ENCODE results near the gene DHX34. TPM values are rescaled to one million over a fixed set of nuclear protein-coding genes. Genes with fewer than 3 reads are reported as not detected.

Gene DHX34
- total and polyA plus RNA-seq, 9 of the 15 experiments (the other 6 are each of a cell fraction or from before 2014, with no cell fraction given) = 0.36 to 42.0 (median 15.0) TPM

DNA sequence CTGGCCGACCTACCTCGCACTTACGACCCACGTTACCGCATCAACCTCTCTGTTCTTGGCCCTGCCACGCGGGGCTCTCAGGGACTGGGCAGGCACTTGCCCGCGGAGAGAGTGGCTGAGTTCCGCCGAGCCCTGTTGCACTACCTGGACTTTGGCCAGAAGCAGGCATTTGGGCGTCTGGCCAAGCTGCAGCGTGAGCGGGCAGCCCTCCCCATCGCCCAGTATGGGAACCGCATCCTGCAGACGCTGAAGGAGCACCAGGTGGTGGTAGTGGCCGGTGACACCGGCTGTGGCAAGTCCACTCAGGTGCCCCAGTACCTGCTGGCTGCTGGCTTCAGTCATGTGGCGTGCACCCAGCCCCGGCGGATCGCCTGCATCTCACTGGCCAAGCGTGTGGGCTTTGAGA lies 4.2 kb downstream of the DHX34 start:
- ATAC-seq = no peak
- no peaks in the 10 kb centered on the region for H3K27me3 ChIP-seq (ENCODE audit: control insufficient read depth in 2 of 2, insufficient read depth in 2 of 2, low read length in 2 of 2)
- no peak for FAIRE-seq
- H3K9me3 ChIP-seq (replicated peaks; ENCODE audit: control insufficient read depth, insufficient read depth, low read depth, low read length) = no peaks in the 10 kb centered on the region
- H3K4me1 ChIP-seq (replicated peaks in 1 of 2; ENCODE audit: control insufficient read depth in 2 of 2, insufficient read depth in 2 of 2, low read length in 2 of 2) = peaks cover 21 to 31% of the 10 kb centered on the region in 2 experiments
- no peak overlapping the region for H3K4me2 ChIP-seq (ENCODE audit: insufficient read depth, low read length)
- H4K20me1 ChIP-seq (replicated peaks; ENCODE audit: control insufficient read depth, insufficient read depth, low read length) = peaks cover 3% of the 10 kb centered on the region; the same call in 1 of the 2 replicates
- intact Hi-C loops (cut with micrococcal nuclease) = no loop called here
- H3K79me2 ChIP-seq (ENCODE audit: control insufficient read depth, insufficient read depth, low read length) = peaks cover 61% of the 10 kb centered on the region
- no peak for DNase-seq (ENCODE audit: extremely low read depth in 1 of 4, low spot score in 3 of 4)
- BruUV-seq (replicated peaks) = no TSS peak
- H3K27ac ChIP-seq (ENCODE audit: extremely low read depth, low read depth, low read length) = no peak overlapping the region
- ChIA-PET POLR2A (no interaction called here), CTCF (ENCODE audit: low intra/inter-chr PET ratio) (no interaction called here)
- in situ Hi-C loops (cut with MboI) = no loop called here
- no peak overlapping the region for H3K4me3 ChIP-seq
- no peak overlapping the region for H2AFZ ChIP-seq (ENCODE audit: low read depth, low read length)
- H3K36me3 ChIP-seq (ENCODE audit: control insufficient read depth, insufficient read depth, low read length) = peaks cover 74% of the 10 kb centered on the region
- TF ChIP-seq POLR2G (IDR thresholded peaks at IDR 0.05; ENCODE audit: low read depth, low read length) (0 out of 2 replicates have a peak, but pooled peaks have one; percentile 32), RBFOX2 (IDR thresholded peaks at IDR 0.05; ENCODE audit: low read depth, low read length) (peak; percentile 51), RB1 (IDR thresholded peaks at IDR 0.05; ENCODE audit: low read depth) (no peak)
- peak overlapping the region in 1 of 2 experiments; percentile 47; a peak in 1 of 4 replicates for H3K9ac ChIP-seq (ENCODE audit: insufficient read depth in 1 of 2, low read depth in 2 of 2, low read length in 2 of 2)
- 97% methylated on average over 19 of the region's 24 CpGs for WGBS (ENCODE audit: insufficient coverage, low coverage, missing lambda C conversion rate)
- no peaks in the 10 kb centered on the region for H3K9me1 ChIP-seq (ENCODE audit: control insufficient read depth, insufficient read depth, low read length)

DNA sequence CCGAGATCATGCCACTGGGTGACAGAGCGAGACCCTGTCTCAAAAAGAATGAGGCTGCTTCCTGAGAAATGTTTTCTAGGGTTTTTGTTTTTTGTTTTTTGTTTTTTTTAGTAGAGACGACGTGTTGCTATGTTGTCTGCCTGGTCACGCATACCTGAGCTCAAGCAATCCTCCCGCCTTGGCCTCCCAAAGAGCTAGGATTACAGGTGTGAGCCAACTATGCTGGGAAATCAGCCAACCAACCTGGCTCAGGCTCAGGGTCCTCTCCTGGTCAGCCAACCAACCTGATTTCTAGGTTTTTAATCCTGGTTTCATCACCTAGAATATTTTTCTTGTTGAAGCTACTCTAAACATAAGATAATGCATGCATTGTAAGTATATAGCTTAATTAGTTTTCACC lies 7.8 kb downstream of the DHX34 start:
- H3K27ac ChIP-seq (ENCODE audit: extremely low read depth, low read depth, low read length) = no peak overlapping the region
- intact Hi-C loops (cut with micrococcal nuclease) (no loop called here), in situ Hi-C loops (cut with MboI) (no loop called here)
- H3K9me3 ChIP-seq (replicated peaks; ENCODE audit: control insufficient read depth, insufficient read depth, low read depth, low read length) = no peaks in the 10 kb centered on the region
- 88% methylated on average over 6 of the region's 6 CpGs for WGBS (ENCODE audit: insufficient coverage, low coverage, missing lambda C conversion rate)
- H3K4me1 ChIP-seq (replicated peaks in 1 of 2; ENCODE audit: control insufficient read depth in 2 of 2, insufficient read depth in 2 of 2, low read length in 2 of 2) = peaks cover 3 to 12% of the 10 kb centered on the region in 2 experiments; a peak in 3 of 5 replicates
- H3K4me2 ChIP-seq (ENCODE audit: insufficient read depth, low read length) = no peak overlapping the region
- POLR2A ChIA-PET = interaction anchor here (0.6 kb wide), 1 partner anchor 83 kb away, joined by 3 read pairs; no protein-coding TSS in a partner anchor
- FAIRE-seq (no peak), ATAC-seq (no peak), DNase-seq (ENCODE audit: extremely low read depth in 1 of 4, low spot score in 3 of 4) (no peak)
- no TSS peak for BruUV-seq (replicated peaks)
- no peaks in the 10 kb centered on the region for H3K27me3 ChIP-seq (ENCODE audit: control insufficient read depth in 2 of 2, insufficient read depth in 2 of 2, low read length in 2 of 2)
- no peak overlapping the region for H3K4me3 ChIP-seq
- no peak overlapping the region for H3K9ac ChIP-seq (ENCODE audit: insufficient read depth in 1 of 2, low read depth in 2 of 2, low read length in 2 of 2)
- H2AFZ ChIP-seq (ENCODE audit: low read depth, low read length) = no peak overlapping the region
- H3K9me1 ChIP-seq (ENCODE audit: control insufficient read depth, insufficient read depth, low read length) = no peaks in the 10 kb centered on the region
- peaks cover 3% of the 10 kb centered on the region; the same call in 1 of the 2 replicates for H4K20me1 ChIP-seq (replicated peaks; ENCODE audit: control insufficient read depth, insufficient read depth, low read length)
- peaks cover 33% of the 10 kb centered on the region for H3K79me2 ChIP-seq (ENCODE audit: control insufficient read depth, insufficient read depth, low read length)
- CTCF ChIA-PET (ENCODE audit: low intra/inter-chr PET ratio) = no interaction called here
- H3K36me3 ChIP-seq (ENCODE audit: control insufficient read depth, insufficient read depth, low read length) = peaks cover 96% of the 10 kb centered on the region
- TF ChIP-seq, protein P1, sequence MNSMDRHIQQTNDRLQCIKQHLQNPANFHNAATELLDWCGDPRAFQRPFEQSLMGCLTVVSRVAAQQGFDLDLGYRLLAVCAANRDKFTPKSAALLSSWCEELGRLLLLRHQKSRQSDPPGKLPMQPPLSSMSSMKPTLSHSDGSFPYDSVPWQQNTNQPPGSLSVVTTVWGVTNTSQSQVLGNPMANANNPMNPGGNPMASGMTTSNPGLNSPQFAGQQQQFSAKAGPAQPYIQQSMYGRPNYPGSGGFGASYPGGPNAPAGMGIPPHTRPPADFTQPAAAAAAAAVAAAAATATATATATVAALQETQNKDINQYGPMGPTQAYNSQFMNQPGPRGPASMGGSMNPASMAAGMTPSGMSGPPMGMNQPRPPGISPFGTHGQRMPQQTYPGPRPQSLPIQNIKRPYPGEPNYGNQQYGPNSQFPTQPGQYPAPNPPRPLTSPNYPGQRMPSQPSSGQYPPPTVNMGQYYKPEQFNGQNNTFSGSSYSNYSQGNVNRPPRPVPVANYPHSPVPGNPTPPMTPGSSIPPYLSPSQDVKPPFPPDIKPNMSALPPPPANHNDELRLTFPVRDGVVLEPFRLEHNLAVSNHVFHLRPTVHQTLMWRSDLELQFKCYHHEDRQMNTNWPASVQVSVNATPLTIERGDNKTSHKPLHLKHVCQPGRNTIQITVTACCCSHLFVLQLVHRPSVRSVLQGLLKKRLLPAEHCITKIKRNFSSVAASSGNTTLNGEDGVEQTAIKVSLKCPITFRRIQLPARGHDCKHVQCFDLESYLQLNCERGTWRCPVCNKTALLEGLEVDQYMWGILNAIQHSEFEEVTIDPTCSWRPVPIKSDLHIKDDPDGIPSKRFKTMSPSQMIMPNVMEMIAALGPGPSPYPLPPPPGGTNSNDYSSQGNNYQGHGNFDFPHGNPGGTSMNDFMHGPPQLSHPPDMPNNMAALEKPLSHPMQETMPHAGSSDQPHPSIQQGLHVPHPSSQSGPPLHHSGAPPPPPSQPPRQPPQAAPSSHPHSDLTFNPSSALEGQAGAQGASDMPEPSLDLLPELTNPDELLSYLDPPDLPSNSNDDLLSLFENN (IDR thresholded peaks at IDR 0.05; ENCODE audit: low read depth in 2 of 2, low read length in 2 of 2) = no peak
- TF ChIP-seq ZC3H11A (IDR thresholded peaks at IDR 0.05; ENCODE audit: low read depth, low read length) (no peak), SIRT6 (IDR thresholded peaks at IDR 0.05; ENCODE audit: low read depth, low read length) (no peak), ZFP30 (CRISPR knock-in tag; IDR thresholded peaks at IDR 0.05; ENCODE audit: borderline replicate concordance) (no peak)
- TF ChIP-seq, protein P2, sequence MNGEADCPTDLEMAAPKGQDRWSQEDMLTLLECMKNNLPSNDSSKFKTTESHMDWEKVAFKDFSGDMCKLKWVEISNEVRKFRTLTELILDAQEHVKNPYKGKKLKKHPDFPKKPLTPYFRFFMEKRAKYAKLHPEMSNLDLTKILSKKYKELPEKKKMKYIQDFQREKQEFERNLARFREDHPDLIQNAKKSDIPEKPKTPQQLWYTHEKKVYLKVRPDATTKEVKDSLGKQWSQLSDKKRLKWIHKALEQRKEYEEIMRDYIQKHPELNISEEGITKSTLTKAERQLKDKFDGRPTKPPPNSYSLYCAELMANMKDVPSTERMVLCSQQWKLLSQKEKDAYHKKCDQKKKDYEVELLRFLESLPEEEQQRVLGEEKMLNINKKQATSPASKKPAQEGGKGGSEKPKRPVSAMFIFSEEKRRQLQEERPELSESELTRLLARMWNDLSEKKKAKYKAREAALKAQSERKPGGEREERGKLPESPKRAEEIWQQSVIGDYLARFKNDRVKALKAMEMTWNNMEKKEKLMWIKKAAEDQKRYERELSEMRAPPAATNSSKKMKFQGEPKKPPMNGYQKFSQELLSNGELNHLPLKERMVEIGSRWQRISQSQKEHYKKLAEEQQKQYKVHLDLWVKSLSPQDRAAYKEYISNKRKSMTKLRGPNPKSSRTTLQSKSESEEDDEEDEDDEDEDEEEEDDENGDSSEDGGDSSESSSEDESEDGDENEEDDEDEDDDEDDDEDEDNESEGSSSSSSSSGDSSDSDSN (IDR thresholded peaks at IDR 0.05; ENCODE audit: borderline replicate concordance in 1 of 2, low read depth in 2 of 2, low read length in 2 of 2) = no peak
